ENCODE measurements around the gene ACADSB. TPM values are rescaled to one million over a fixed set of nuclear protein-coding genes. Genes with fewer than 3 reads are reported as not detected.

ACADSB gene
- total RNA-seq, 1 experiment from 2014 or later: 11.0 TPM

DNA sequence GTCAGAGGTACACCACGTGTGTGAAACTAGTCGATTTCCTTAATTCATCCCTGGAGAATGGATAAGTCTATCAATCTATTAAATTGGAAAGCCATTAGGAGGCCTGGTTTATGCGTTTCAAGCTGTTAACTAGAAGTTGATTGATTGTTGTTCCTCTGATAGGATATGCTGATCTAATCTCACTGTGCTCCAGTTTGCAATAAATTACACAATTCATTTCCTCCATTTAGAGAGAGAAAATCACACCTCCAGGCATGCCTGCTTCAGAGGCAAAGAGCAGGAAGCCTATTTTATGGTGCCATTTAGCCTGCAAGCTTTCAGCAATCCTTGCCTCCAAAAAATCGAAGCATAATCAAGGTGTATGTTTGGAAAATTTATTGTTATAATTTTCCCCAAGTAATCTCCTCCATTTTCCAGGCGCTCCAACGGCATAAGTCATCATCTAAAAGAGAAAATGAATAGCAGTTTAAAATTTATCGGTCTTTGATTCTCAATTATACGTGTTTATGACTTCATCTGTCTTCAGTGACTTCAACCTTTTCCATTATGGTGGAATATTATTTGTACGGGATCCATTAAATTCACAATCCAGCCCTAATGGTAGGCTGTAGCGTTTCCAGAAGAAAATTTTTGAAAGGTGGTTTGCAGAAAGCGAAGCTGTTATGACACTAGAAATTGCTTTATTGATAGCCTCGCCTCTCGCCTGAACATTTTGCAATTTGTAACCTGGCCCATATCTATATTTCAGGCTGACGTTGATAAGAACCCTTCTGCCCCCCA, 84.0 kb downstream of the ACADSB start:
- no peak for DNase-seq (ENCODE audit: extremely low read depth, low read depth)

DNA sequence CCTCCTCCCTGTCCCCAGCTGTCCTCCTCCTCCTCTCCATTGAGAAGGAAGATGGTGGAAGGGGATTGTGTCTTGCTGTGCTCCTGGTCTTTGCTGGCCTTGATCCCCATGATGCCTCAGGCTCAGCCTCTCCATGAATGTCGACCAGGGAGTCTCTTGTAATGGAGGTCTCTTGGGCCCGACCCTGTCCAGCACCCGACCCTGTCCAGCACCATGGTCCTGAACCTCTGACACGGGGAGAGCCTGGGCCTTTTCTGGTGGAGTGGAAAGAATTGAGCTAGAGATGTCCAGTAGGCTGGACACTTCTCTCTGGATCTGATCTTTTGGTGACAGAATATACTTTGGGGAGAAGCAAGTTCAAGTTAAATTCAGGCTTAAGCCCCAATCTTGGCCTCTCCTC, 84.7 kb downstream of the ACADSB start:
- DNase-seq (ENCODE audit: extremely low read depth, low read depth): no peak

DNA sequence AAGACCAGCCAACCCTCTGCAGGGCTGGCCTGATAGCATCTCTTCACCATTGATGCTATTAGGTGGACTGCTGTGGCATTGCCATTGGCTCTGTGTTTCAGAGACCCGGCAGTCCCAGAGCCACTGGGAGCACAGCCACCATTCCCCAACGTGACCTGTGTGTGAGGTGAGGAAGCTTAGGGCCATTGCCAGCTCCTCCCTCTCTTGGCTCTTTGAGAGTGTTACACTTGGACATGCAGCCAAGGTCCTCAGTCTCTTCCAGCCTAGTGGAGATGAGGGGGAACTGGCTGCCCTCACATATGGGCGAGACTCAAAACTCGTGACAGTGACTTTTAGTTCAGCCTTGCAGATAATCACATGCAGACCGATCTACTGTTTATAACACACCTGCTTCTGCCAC, 87.6 kb downstream of the ACADSB start:
- DNase-seq (ENCODE audit: extremely low read depth, low read depth): no peak

DNA sequence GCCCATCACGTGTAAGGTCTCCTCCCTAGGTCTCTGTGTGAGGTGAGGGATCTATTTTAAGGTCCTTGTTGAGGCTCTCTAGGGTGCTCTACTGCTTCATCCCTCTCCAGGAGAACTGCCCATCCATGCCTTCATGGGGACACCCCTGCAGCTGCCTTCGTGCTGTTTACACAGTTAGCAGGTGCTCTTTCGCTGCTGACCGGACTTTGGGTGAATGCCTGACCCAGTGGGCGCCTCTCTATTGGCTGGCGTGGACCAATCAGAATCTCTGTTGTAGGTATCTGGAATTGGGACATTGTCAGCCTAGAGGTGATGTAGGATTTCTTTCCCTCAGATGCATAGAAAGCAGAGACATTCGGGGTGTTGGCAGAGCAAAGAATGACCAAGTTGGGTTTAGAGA, 88.2 kb downstream of the ACADSB start:
- DNase-seq (ENCODE audit: extremely low read depth, low read depth): no peak

DNA sequence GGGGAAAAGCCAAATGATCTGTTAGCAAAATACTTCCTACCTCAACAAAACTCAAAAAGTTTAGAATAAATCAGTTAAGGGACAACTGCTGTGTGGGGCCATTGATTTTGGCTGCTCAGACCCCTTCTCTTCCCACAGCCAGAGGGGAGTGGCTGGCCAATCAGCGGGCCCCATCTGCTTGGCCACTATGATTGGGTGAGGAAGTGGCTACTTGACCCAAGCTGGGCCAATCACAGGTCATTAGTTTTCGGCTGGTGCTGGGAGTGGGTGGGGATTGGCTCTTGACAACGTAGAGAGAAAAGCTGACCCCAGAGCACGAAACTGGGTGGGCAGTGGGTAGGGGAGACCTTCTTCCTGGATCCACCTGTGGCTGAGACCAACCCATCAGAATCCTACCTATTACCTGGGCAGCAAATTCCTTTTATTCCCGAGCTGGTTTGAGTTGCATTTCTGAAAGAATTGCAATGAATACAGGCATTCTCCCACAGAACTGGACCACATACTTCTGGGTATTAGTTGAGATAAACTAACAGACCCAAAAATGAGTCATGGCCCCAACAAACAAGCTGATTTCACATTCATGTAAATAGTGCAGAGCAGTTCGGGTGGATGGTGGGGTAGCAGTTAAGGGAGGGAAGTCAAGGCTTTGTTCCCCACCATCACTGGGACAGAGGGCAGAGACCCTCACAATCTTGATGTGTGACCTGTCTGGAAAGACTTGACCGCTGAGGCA, 91.4 kb downstream of the ACADSB start:
- DNase-seq (ENCODE audit: extremely low read depth, low read depth): no peak

DNA sequence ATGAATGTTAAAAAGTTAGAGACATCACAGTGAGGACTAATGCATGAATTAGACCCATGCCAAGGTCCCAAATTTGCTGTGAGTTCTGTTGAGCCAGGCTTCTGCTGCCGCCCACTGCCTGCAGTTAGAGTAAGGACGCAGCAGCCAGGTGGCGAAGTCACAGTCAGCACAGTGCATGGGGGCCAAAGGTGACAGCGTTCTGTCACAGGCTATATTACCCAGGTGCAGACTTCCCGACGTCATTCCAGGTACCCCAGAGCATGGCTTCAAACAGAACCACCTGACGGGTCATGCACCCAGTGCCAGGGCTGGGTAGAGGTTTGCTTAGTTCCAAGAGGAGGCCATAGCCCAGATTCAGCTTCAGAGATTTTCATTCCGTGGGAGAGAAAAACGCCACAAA, 93.1 kb downstream of the ACADSB start:
- no peak for DNase-seq (ENCODE audit: extremely low read depth, low read depth)

DNA sequence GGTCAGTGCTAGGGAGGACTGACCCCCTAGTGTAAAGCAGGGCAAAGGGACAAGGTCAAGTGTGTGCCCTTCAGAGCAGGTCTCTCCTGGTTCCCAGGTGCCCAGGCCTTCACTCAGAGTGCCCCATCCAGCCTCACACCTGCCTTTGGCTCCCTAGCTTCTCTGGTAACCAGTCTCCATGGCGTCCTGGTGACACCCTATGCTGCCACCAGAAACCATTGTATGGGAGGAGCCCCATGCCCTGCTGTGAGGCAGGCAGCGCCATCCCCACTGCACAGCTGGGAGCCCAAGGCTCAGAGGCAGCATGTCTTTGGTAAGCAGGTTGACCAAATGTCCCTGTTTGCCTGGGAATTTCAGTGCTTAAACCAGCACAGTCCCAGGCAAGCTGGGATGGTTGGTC, 93.9 kb downstream of the ACADSB start:
- DNase-seq (ENCODE audit: extremely low read depth, low read depth): no peak

DNA sequence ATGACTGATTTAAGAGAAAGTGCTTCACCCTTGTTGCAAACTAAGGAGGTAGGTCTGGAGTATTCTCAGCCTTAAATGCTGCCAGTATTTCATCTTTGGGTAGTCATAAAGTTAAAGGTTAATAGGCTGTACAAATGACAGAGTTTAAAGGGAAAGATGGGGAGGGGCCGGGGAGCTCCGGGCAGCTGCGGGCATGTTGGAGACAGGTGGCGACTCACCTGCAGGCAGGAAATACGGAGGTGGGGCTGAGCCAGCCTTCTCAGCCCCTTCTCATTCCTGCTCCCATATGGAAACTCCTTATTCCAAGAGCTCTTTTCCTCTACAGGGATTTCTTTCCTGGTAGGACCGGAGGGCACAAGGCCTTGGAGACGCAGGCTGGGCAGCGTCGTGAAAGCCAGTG, 95.1 kb downstream of the ACADSB start:
- DNase-seq (ENCODE audit: extremely low read depth, low read depth): no peak

Other genes with a start within 250 kb of the ACADSB start
- gene CUZD1, start 163.1 kb upstream of the ACADSB start, total RNA-seq (2014; rRNA removed; shearing (Covaris generic)): 1.6 and 2.2 TPM in 2 replicates
- 34.9 and 36.3 TPM in 2 replicates for gene FAM24B, start 129.4 kb upstream of the ACADSB start, total RNA-seq (2014; rRNA removed; shearing (Covaris generic))
- not detected in 2 replicates for gene FAM24A, start 98.4 kb upstream of the ACADSB start, total RNA-seq (2014; rRNA removed; shearing (Covaris generic))
- 13.5 and 14.6 TPM in 2 replicates for gene C10orf88, start 54.8 kb upstream of the ACADSB start, total RNA-seq (2014; rRNA removed; shearing (Covaris generic))
- 5.6 and 9.5 TPM in 2 replicates for gene PSTK, start 28.6 kb upstream of the ACADSB start, total RNA-seq (2014; rRNA removed; shearing (Covaris generic))
- gene IKZF5, start 211 bp upstream of the ACADSB start, total RNA-seq (2014; rRNA removed; shearing (Covaris generic)): 4.0 and 5.6 TPM in 2 replicates
- gene HMX3, start 127.0 kb downstream of the ACADSB start, total RNA-seq (2014; rRNA removed; shearing (Covaris generic)): 3.9 and 5.3 TPM in 2 replicates
- gene HMX2, start 139.1 kb downstream of the ACADSB start, total RNA-seq (2014; rRNA removed; shearing (Covaris generic)): 1.1 and 1.7 TPM in 2 replicates
- gene BUB3, start 145.4 kb downstream of the ACADSB start, total RNA-seq (2014; rRNA removed; shearing (Covaris generic)): 247 and 274 TPM in 2 replicates

Measured in NCI-H460 (cell line).